GM18870 (cell line): ENCODE data around the gene PACRG.

Experiments used
- ATAC-seq: cut with Tn5 transposase; IDR thresholded peaks from one replicate; pipeline ENCODE4 v1.9.1; 2021; ENCODE audit warnings: moderate library complexity; ENCODE audit not compliant: unreplicated experiment

Gene PACRG

GRCh38 chr6:162773996-162774395, 46.2 kb downstream of the PACRG start:
- ATAC-seq = no peak

- ATAC-seq = no peak
These were observed 49.3 kb downstream of the PACRG start for GRCh38 chr6:162777091-162777490.

GRCh38 chr6:162778603-162779002, 50.8 kb downstream of the PACRG start:
- no peak for ATAC-seq

- no peak for ATAC-seq
These were observed 58.0 kb downstream of the PACRG start for GRCh38 chr6:162785632-162786242.

DNA sequence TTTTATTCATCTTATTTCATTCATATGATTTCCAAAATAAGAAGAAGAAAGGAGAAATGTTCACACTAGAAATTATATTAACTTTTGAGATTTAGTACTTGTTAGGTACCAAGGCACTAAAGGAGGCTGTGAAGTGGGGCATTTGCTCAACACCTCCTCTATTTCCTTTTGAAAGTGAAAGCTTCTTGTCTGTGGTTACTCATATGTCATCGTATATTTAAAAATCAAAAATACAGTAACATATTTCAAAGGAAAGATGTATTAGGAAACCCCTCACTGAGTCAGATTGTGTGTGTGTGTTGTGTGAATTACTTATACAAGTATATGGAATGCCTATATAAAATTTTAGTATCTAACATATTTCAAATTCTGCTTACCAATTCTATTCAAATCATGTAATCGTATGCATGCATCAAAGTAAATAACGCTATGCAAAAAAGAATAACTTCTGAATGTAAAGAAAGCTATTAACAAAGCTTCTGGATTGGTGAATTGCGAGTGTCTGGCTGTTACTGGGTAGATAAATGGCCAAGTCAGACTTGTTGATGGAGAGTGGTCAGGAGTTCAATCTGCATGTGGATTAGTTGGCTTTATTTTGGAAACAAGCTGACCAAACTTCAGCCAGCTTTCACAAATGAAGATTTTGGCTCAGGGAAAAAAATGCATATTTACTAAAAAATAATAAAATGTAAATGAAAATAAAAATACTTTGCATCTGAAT, 70.9 kb downstream of the PACRG start:
- ATAC-seq = no peak

DNA sequence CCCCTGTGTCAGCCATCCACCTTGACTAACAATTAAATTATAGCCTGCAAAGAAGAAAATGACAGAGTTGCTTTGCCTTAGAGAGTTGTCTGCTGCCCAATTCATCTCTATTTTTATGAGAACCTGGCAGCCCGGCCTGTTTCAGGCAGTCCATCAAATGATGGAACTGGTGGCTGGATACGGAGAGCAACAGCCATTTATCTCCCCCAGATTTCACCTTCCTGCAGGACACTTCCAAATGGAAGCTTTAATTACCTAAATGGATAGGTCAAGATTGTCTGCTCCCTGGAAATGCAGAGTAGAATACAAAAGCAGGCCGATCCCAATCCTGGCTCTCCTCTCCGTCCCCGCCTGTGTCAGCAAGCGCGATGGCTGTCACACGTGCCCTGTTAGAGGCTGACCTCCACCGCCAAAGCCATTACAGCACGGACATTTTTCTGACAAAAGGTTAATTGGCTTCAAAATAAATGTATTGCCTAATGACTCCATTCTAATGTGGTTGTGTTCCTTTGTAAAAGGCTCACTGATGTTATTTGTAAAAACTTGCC, 86.7 kb downstream of the PACRG start:
- no peak for ATAC-seq

DNA sequence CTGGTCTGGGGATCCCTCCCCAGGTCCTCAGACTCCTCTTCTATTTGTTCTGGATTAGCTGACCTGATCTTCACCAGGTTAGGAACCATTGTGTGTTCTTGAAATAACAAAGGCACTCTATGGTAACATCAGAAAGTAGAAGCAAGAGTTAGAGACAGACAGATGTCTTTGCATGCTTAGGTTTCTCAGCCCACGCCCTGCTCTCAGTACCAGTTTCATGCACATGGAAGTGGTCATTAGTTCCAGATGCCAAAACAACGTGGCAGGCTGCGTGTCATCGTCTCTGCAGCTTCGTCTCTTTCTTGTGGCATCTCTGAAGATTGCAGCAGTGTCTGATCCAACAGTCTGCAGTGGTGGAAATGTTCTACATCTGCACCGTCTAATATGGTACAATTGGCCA, 89.4 kb downstream of the PACRG start:
- no peak for ATAC-seq

GRCh38 chr6:162819284-162819683, 91.5 kb downstream of the PACRG start:
- ATAC-seq = no peak

DNA sequence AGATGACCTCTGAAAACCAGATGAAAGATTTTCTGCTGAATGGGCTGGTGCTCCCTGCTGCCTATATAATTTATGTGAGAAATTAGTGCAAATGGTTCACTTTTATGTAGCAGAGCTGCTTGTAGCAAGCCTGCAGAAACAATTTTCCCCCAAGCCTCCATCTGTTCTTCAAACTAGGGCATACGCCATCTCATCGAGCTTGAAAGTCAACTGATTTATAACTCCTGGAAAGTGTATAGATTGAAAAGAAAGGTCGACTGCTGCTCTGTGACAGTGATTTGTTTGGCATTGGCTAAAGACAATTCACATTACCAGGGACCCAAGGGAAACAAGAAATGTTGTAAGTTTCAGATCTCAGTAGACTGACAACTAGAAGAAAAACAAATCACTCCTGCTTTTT, 93.3 kb downstream of the PACRG start:
- ATAC-seq = no peak

DNA sequence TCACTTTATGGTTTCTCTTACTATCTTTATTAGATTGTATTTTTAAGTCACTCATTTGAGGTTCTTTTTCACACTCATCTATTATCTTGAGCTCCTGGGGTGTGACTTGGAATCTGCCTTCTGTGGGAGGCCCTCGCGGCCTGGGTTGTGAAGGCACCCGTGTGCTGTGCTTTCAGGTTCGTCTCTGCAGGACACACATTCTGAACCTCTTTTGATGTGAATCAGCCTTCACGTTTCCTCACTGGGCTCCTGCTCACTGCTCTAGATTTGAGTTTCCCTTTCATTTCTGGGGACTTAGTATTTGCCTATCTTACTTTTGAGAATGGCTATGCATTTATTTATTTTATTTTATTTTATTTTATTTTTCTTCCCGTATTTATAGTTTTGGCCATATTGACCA, 97.8 kb downstream of the PACRG start:
- peak; percentile 61 for ATAC-seq

DNA sequence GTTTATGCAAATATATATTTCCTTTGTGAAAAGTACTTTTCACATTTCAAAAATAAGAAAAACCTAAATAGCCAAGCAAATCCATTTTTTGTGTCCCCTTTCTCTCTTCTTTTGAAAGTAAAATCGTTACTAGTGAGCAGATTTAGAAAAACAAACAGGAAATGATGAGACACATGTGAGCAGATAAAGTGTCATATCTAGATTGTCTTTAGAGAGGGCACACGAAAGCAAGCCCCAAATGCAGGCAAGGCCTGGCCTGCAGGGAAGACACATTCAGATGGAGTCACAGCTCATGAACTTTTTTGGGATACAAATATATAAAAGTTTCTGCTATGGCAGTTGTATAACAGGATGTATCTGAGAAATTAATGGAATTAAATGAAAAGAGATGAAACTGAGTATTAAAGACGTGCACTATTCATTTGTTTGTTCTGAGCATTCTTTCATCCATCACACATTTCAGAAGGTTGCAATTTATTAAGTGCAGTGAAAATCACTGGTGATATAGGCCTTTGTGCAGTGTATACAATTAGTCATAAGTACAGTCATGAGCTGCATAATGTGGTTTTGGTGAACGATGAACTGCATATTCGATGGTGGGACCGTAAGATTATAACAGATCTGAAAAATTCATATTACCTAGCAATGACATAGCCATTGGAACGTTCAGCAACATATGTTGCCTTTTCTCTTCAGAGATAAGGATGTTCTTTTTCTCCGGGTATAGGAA, 101.4 kb downstream of the PACRG start:
- no peak for ATAC-seq

- ATAC-seq = no peak
These were observed 106.0 kb downstream of the PACRG start for GRCh38 chr6:162833776-162834175.

DNA sequence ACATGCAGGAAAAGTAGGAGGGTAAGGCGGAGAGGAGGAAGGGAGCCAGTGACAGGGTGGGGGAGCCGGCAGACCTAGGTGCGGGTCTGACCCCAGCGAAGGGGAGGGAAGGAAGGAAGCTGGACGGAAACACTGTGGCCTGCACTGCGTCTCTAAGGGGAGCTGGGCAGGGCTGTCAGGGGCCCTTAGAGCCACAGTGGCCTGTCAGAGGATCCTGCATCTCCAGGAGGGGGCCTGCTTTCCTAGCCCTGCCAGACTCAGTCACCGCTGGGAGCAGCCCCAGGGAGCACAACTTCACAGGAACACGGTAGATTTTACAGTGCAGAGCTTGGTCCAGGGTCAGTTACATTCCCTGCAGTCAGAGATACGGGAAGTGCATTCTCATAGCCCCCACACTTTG, 118.2 kb downstream of the PACRG start:
- ATAC-seq = no peak

- ATAC-seq = no peak
These were observed 118.9 kb downstream of the PACRG start for GRCh38 chr6:162846723-162847122.

DNA sequence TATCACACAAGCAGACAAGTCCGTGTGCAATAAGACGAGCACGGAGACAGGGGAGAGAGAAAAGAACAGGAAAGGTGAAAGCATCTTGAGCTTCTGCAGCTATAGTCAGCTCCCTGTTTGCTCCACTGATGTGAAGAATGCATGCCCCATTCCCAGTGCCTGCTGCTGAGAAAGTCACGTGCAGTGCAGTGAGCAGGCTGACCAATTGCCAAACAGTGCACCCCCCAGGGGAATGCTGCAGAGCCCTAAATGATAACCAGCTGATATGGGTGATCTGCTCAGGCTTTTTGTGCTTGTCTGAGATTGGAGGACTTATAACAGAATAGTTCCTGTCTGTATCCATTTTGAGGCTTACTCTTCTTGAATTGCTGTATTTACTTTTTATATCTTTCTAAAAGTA, 121.5 kb downstream of the PACRG start:
- no peak for ATAC-seq

DNA sequence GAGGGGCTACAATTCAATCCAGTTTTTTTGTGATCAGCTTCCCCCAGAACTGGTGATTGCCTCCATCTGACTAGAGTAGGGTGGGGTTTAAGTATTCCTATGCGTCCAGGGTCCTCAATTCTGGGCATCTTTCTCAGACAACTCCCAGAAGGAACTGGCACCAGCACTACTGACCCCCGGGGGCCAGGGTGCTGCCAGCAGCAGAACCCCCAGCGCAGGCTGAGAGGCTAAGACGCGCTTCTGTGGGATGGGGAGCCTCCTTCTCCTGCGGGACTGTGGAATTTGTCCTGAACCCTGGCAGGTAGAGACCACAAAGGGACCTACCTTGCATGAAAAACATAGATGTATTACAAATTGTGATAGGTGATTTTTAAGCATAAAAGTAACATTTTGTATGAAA, 124.4 kb downstream of the PACRG start:
- ATAC-seq = no peak

DNA sequence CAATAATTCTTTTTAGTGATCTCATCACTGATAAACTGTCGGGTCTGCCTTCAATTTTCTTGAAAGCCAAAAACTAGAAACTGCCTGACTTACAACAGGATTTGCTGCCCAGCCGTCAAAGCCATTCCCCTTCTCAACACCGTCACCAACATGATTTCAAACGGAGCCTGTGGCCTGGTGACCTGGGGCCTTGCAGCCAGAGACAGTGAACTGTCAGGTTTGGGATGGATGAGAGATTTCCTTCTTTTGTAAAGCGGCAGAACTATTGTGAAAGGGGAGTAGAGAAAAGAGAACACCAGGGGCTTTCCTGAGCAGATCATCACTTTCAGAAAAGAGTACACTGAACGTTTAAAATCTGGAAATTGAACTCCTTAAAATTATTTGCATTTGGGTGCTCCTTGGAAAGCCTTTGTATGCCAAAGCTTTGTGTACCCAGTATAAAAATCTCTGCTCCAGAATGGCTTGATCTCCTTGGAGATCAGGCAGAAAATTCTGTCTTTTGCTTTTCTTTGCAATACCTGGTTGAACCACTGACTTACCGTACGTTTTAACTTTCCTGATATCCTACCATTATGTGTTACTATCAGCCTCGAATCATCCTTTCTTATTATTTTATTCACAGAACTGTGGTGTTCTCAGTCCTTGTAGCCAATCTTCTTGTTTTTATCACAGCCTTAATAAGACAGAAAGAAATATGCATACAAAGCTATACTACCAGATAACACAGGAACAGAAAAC, 125.2 kb downstream of the PACRG start:
- no peak for ATAC-seq

- ATAC-seq = no peak
These were observed 126.5 kb downstream of the PACRG start for GRCh38 chr6:162854228-162854627.

- ATAC-seq = no peak
These were observed 127.0 kb downstream of the PACRG start for GRCh38 chr6:162854734-162855191.

- no peak for ATAC-seq
These were observed 129.1 kb downstream of the PACRG start for GRCh38 chr6:162856885-162857284.

GRCh38 chr6:162857326-162857725, 129.6 kb downstream of the PACRG start:
- no peak for ATAC-seq
